A549 (cell line): ENCODE results near the gene LHX5. TPM values are rescaled to one million over a fixed set of nuclear protein-coding genes. Genes with fewer than 3 reads are reported as not detected.

Experiments
- ATAC-seq, 2 experiments: fragments of 200-7000 bp in 1 of 2; fragments of >200 bp in 1 of 2; cut with Nextera tagmentation in 1 of 2; cut with Tn5 transposase in 1 of 2; 3 replicates each; pipeline versions ENCODE4 v1.8.0 to v1.9.1; 2018 to 2020; ENCODE audit warnings: mild to moderate bottlenecking in 1 of 2, moderate library complexity in 1 of 2
- CTCF ChIA-PET: fragments of 300-600 bp; sonication (Branson Sonifier 250); formaldehyde crosslinking; extraction: SDS; loops from one replicate; lab custom pipeline; 2021; ENCODE audit warnings: antibody characterized with exemption, inconsistent platforms; lab: Yijun Ruan, JAX
- POLR2A ChIA-PET: fragments of 350-600 bp; formaldehyde crosslinking; extraction: SDS; loops from one replicate; lab custom pipeline; 2021; ENCODE audit warnings: antibody characterized with exemption, inconsistent platforms; lab: Yijun Ruan, JAX
- DNase-seq, 2 experiments: peaks; one replicate each; pipeline versions ENCODE4 v3.0.0 to v3.0.0-alpha.2; 2011 to 2016; ENCODE audit warnings: low read depth in 1 of 2, low spot score in 1 of 2
- FAIRE-seq: peaks from 2 replicates; lab custom pipeline; 2011; peaks lifted over from hg19 to GRCh38; lab: Jason Lieb, UNC
- H3K27ac ChIP-seq, 2 experiments: fragments of >200 bp; sonication (Bioruptor Twin); formaldehyde crosslinking; 3 replicates each; pipeline ENCODE4 v1.5.1; 2016 to 2017
- H3K4me1 ChIP-seq: fragments of >200 bp; sonication (Bioruptor Twin); formaldehyde crosslinking; 3 replicates; pipeline ENCODE4 v1.6.1; 2016
- H3K4me2 ChIP-seq: fragments of >200 bp; sonication (Bioruptor Twin); formaldehyde crosslinking; 3 replicates; pipeline ENCODE4 v1.6.1; 2016
- H3K4me3 ChIP-seq: fragments of >200 bp; sonication (Bioruptor Twin); formaldehyde crosslinking; 3 replicates; pipeline ENCODE4 v1.5.1; 2016
- H3K9me3 ChIP-seq: fragments of >200 bp; sonication (Bioruptor Twin); formaldehyde crosslinking; 3 replicates; pipeline ENCODE4 v1.6.1; 2016
- BHLHE40 ChIP-seq: IDR thresholded peaks from 2 replicates; pipeline ENCODE4 v1.6.1; 2012; ENCODE audit warnings: low read depth, low read length, inconsistent platforms
- CBX2 ChIP-seq: fragments of 200-600 bp; sonication (generic); IDR thresholded peaks from 2 replicates; pipeline ENCODE4 v1.6.1; 2016; ENCODE audit warnings: low read depth, mild to moderate bottlenecking, borderline replicate concordance
- CHD4 ChIP-seq: fragments of 200-600 bp; sonication (generic); IDR thresholded peaks from 2 replicates; pipeline ENCODE4 v1.6.1; 2016; ENCODE audit warnings: antibody characterized with exemption, mild to moderate bottlenecking, borderline replicate concordance
- CTCF ChIP-seq: fragments of >200 bp; sonication (Bioruptor Twin); formaldehyde crosslinking; IDR thresholded peaks from 3 replicates; pipeline ENCODE4 v1.5.1; 2016
- EHMT2 ChIP-seq: fragments of 200-600 bp; sonication (generic); IDR thresholded peaks from 2 replicates; pipeline ENCODE4 v1.6.1; 2016; ENCODE audit warnings: antibody characterized with exemption, low read depth, mild to moderate bottlenecking, moderate library complexity
- GATA3 ChIP-seq: IDR thresholded peaks from 2 replicates; pipeline ENCODE4 v1.6.1; 2012; ENCODE audit warnings: borderline replicate concordance
- HDAC2 ChIP-seq: fragments of 200-600 bp; sonication (generic); IDR thresholded peaks from 2 replicates; pipeline ENCODE4 v1.6.1; 2016
- HEYL ChIP-seq: fragments of 250-450 bp; sonication (Bioruptor Pico); IDR thresholded peaks from 2 replicates; pipeline ENCODE4 v1.8.0; 2021; ENCODE audit warnings: mild to moderate bottlenecking, moderate library complexity
- HMGXB4 ChIP-seq: fragments of 250-450 bp; sonication (Bioruptor Pico); IDR thresholded peaks from 2 replicates; pipeline ENCODE4 v1.5.0; 2021; ENCODE audit warnings: mild to moderate bottlenecking, moderate library complexity, borderline replicate concordance
- HOXA7 ChIP-seq: fragments of 250-450 bp; sonication (Bioruptor Pico); IDR thresholded peaks from 2 replicates; pipeline ENCODE4 v1.5.0; 2020; ENCODE audit warnings: mild to moderate bottlenecking, moderate library complexity
- HOXB5 ChIP-seq: fragments of 250-450 bp; sonication (Bioruptor Pico); IDR thresholded peaks from 2 replicates; pipeline ENCODE4 v1.5.0; 2020; ENCODE audit warnings: mild to moderate bottlenecking, moderate library complexity
- KDM5A ChIP-seq: fragments of 200-600 bp; sonication (generic); IDR thresholded peaks from 2 replicates; pipeline ENCODE4 v1.6.1; 2016; ENCODE audit warnings: antibody characterized with exemption, mild to moderate bottlenecking
- MAX ChIP-seq: IDR thresholded peaks from 2 replicates; pipeline ENCODE4 v1.6.1; 2012
- MYC ChIP-seq: IDR thresholded peaks from 2 replicates; pipeline ENCODE4 v1.6.1; 2012; ENCODE audit warnings: mild to moderate bottlenecking, inconsistent platforms, low read length, improper control_type of control experiment, borderline replicate concordance
- NPAS2 ChIP-seq: fragments of 250-450 bp; sonication (Bioruptor Pico); IDR thresholded peaks from 2 replicates; pipeline ENCODE4 v1.8.0; 2022; ENCODE audit warnings: mild to moderate bottlenecking, moderate library complexity, borderline replicate concordance
- NR3C1 ChIP-seq: fragments of >200 bp; sonication (Bioruptor Twin); formaldehyde crosslinking; IDR thresholded peaks from 3 replicates; pipeline ENCODE4 v1.6.1; 2017
- PBX3 ChIP-seq: IDR thresholded peaks from 2 replicates; pipeline ENCODE4 v1.6.1; 2012
- REST ChIP-seq: fragments of 200-600 bp; sonication (generic); IDR thresholded peaks from 2 replicates; pipeline ENCODE4 v1.6.1; 2016; ENCODE audit warnings: antibody characterized with exemption, mild to moderate bottlenecking, moderate library complexity
- TP53 ChIP-seq: fragments of 250-450 bp; sonication (Bioruptor Pico); IDR thresholded peaks from 2 replicates; pipeline ENCODE4 v1.5.0; 2021; ENCODE audit warnings: mild to moderate bottlenecking, moderate library complexity
- ZFP36 ChIP-seq: fragments of 450-650 bp; IDR thresholded peaks from 2 replicates; pipeline ENCODE4 v1.6.1; 2014; ENCODE audit warnings: borderline replicate concordance; ENCODE audit not compliant: partially characterized antibody
- WGBS: methylation state at CpG from one replicate; pipeline ENCODE4 v1.1.6; 2017; ENCODE audit errors: missing lambda C conversion rate; 5-methylcytosine and 5-hydroxymethylcytosine counted together
- polyA plus RNA-seq, 4 experiments: library from polyadenylated mRNA; depleted of rRNA in 3 of 4; stranded (reverse); fragments of >200 nt; fragmentation: RNase III in 1 of 4; extraction: RNeasy Plus Mini Kit Qiagen cat#74134 plus additional on column Dnase treatment in 1 of 4; gene quantifications; 2 replicates in 3 of 4; 3 replicates in 1 of 4; pipeline ENCODE4 v1.2.3, GENCODE V29; 2011 to 2017

LHX5 gene
- polyA plus RNA-seq, 2 of the 4 experiments (the other 2 are of a cell fraction): not detected

GRCh38 chr12:113506867-113507266 is 35.2 kb upstream of the LHX5 start:
- no peak overlapping the region for H3K4me3 ChIP-seq
- ChIA-PET CTCF (interaction anchor here (1.2 kb wide), 1 partner anchor 45 kb away, joined by 3 read pairs; no protein-coding TSS in a partner anchor), POLR2A (no interaction called here)
- FAIRE-seq (no peak), DNase-seq (no peak), ATAC-seq (no peak)
- no peaks in the 10 kb centered on the region for H3K9me3 ChIP-seq
- no peak overlapping the region for H3K4me2 ChIP-seq
- no peak overlapping the region for H3K27ac ChIP-seq
- no peaks in the 10 kb centered on the region for H3K4me1 ChIP-seq
- no peak for TF ChIP-seq HOXA7 (CRISPR knock-in tag)
- no peak for TF ChIP-seq NR3C1
- TF ChIP-seq CTCF: no peak
- no peak for TF ChIP-seq EHMT2
- no peak for TF ChIP-seq HDAC2
- TF ChIP-seq NPAS2 (CRISPR knock-in tag): no peak
- TF ChIP-seq HEYL (CRISPR knock-in tag): no peak
- no peak for TF ChIP-seq GATA3
- no peak for TF ChIP-seq MYC
- 4% methylated on average over 2 of the region's 2 CpGs for WGBS

- DNase-seq: no peak
- H3K4me1 ChIP-seq: no peaks in the 10 kb centered on the region
- 2% methylated on average over 7 of the region's 7 CpGs for WGBS
- no peak overlapping the region for H3K4me3 ChIP-seq
- no peak for TF ChIP-seq HMGXB4 (CRISPR knock-in tag)
- no peak for TF ChIP-seq BHLHE40
- no peak for TF ChIP-seq HOXB5 (CRISPR knock-in tag)
- no peak for TF ChIP-seq HOXA7 (CRISPR knock-in tag)
- no peak for TF ChIP-seq KDM5A
- TF ChIP-seq TP53 (CRISPR knock-in tag): no peak
- no peak for TF ChIP-seq ZFP36
- TF ChIP-seq CBX2: no peak
- TF ChIP-seq REST: no peak
- no peak for TF ChIP-seq MAX
- TF ChIP-seq CHD4: no peak
- TF ChIP-seq PBX3: no peak
- TF ChIP-seq, all 56 proteins: peak for 0
- FAIRE-seq (no peak), ATAC-seq (no peak; a peak in 1 of 6 replicates)
- POLR2A ChIA-PET: no interaction called here
- no peak overlapping the region for H3K4me2 ChIP-seq
- H3K27ac ChIP-seq: no peak overlapping the region
- CTCF ChIA-PET: no interaction called here
- no peaks in the 10 kb centered on the region for H3K9me3 ChIP-seq
Observed at GRCh38 chr12:113505941-113506340, 34.3 kb upstream of the LHX5 start.
